Chondrocyte (in vitro differentiated cells): Measurements from ENCODE around the gene MYCL. TPM values are rescaled to one million over a fixed set of nuclear protein-coding genes. Genes with fewer than 3 reads are reported as not detected.

ENCODE experiments used
- DNase-seq: peaks from one replicate; pipeline ENCODE4 v3.0.0; 2021; ENCODE audit warnings: mixed read lengths, low spot score
- H3K27ac Mint-ChIP-seq: one replicate; pipeline ENCODE4 v1.8.0; 2021; ENCODE audit warnings: mild to moderate bottlenecking, moderate library complexity, mixed read lengths; ENCODE audit not compliant: unreplicated experiment
- H3K27me3 Mint-ChIP-seq: 2 replicates; pipeline ENCODE4 v1.8.0; 2021; ENCODE audit warnings: low read depth, mixed read lengths
- H3K36me3 Mint-ChIP-seq: 2 replicates; pipeline ENCODE4 v1.8.0; 2021; ENCODE audit warnings: low read depth, mixed read lengths
- H3K4me1 Mint-ChIP-seq: 2 replicates; pipeline ENCODE4 v1.8.0; 2021; ENCODE audit warnings: low read depth, mild to moderate bottlenecking, mixed read lengths
- H3K4me3 Mint-ChIP-seq: one replicate; pipeline ENCODE4 v1.8.0; 2021; ENCODE audit warnings: mild to moderate bottlenecking, moderate library complexity, mixed read lengths; ENCODE audit not compliant: unreplicated experiment
- H3K9me3 Mint-ChIP-seq: 2 replicates; pipeline ENCODE4 v1.8.0; 2021; ENCODE audit warnings: low read depth, mixed read lengths
- CTCF ChIP-seq: fragments of 200-600 bp; sonication (generic); IDR thresholded peaks from 2 replicates; pipeline ENCODE4 v1.5.0; 2021; ENCODE audit warnings: antibody characterized with exemption, mild to moderate bottlenecking, moderate library complexity
- total RNA-seq: library from RNA; stranded (reverse); gene quantifications from 3 replicates; pipeline ENCODE4 v1.2.1, GENCODE V29; 2021

The MYCL gene
- total RNA-seq, 1 donor from 2014 or later, result 0.47 TPM

- no peak for DNase-seq
- Mint-ChIP-seq H3K27me3 (no peaks in the 10 kb centered on the region), H3K4me1 (peaks cover 11% of the 10 kb centered on the region), H3K27ac (no peak overlapping the region), H3K4me3 (no peak overlapping the region), H3K9me3 (no peaks in the 10 kb centered on the region), H3K36me3 (peaks cover 4% of the 10 kb centered on the region)
- no peak for TF ChIP-seq CTCF
Observed at GRCh38 chr1:39865762-39866161, 36.0 kb downstream of the MYCL start.

GRCh38 chr1:39863177-39863576 lies 38.5 kb downstream of the MYCL start:
- no peak for DNase-seq
- Mint-ChIP-seq H3K4me3 (no peak overlapping the region), H3K27me3 (no peaks in the 10 kb centered on the region), H3K27ac (no peak overlapping the region), H3K9me3 (no peaks in the 10 kb centered on the region), H3K36me3 (peaks cover 4% of the 10 kb centered on the region), H3K4me1 (peaks cover 11% of the 10 kb centered on the region)
- TF ChIP-seq CTCF, result no peak

- peaks cover 2% of the 10 kb centered on the region for H3K4me1 Mint-ChIP-seq
Observed at GRCh38 chr1:39861003-39861402, 40.7 kb downstream of the MYCL start.

GRCh38 chr1:39859859-39860812 lies 41.6 kb downstream of the MYCL start:
- Mint-ChIP-seq H3K36me3 (peaks cover 8% of the 10 kb centered on the region), H3K27me3 (no peaks in the 10 kb centered on the region), H3K4me1 (peaks cover 2% of the 10 kb centered on the region), H3K4me3 (no peak overlapping the region), H3K27ac (no peak overlapping the region), H3K9me3 (no peaks in the 10 kb centered on the region)
- no peak for TF ChIP-seq CTCF
- no peak for DNase-seq

More at GRCh38 chr1:39861003-39861402, 40.7 kb downstream of the MYCL start:
- Mint-ChIP-seq H3K4me3 (no peak overlapping the region), H3K27ac (no peak overlapping the region), H3K36me3 (peaks cover 4% of the 10 kb centered on the region), H3K27me3 (no peaks in the 10 kb centered on the region), H3K9me3 (no peaks in the 10 kb centered on the region)
- DNase-seq, result no peak
- no peak for TF ChIP-seq CTCF

- H3K36me3 Mint-ChIP-seq, result peaks cover 4% of the 10 kb centered on the region
- no peak overlapping the region for H3K4me3 Mint-ChIP-seq
- H3K27me3 Mint-ChIP-seq, result no peaks in the 10 kb centered on the region
- TF ChIP-seq CTCF, result no peak
- H3K9me3 Mint-ChIP-seq, result no peaks in the 10 kb centered on the region
- H3K27ac Mint-ChIP-seq, result no peak overlapping the region
- no peak for DNase-seq
- peaks cover 2% of the 10 kb centered on the region for H3K4me1 Mint-ChIP-seq
Observed at GRCh38 chr1:39858315-39858714, 43.4 kb downstream of the MYCL start.
